Fibroblast of lung (primary cell): Measurements from ENCODE around the gene CFAP161.

Experiments
- CTCF ChIP-seq, 2 donors: IDR thresholded peaks in 1 of 2; conservative IDR thresholded peaks in 1 of 2; 1 replicate in 1 of 2; 2 replicates in 1 of 2; pipeline ENCODE4 v1.5.1; 2011 to 2012; ENCODE audit warnings: low read length in 2 of 2, control low read depth in 1 of 2, inconsistent platforms in 1 of 2, low read depth in 1 of 2, mild to moderate bottlenecking in 1 of 2
- EZH2 ChIP-seq: IDR thresholded peaks from 2 replicates; pipeline ENCODE4 v1.5.1; 2012; ENCODE audit warnings: low read length, control low read depth, mild to moderate bottlenecking; ENCODE audit errors: missing control alignments

GRCh38 chr15:81151389-81151788 is 17.3 kb downstream of the CFAP161 start:
- TF ChIP-seq CTCF (conservative IDR thresholded peaks at IDR 0.05 in 1 of 2, IDR thresholded peaks at IDR 0.05 in 1 of 2; ENCODE audit: low read depth in 1 of 2, low read length in 2 of 2): no peak
- no peak for TF ChIP-seq EZH2
